K562 (cell line): ENCODE results near the gene KRT85.

Experiments
- CTCF ChIP-seq, 3 experiments: IDR thresholded peaks in 2 of 3; conservative IDR thresholded peaks in 1 of 3; 2 replicates each; pipeline ENCODE4 v1.5.1; 2011 to 2012; ENCODE audit warnings: low read length in 3 of 3, mild to moderate bottlenecking in 3 of 3, control low read depth in 2 of 3, improper control_type of control experiment in 1 of 3, inconsistent platforms in 1 of 3, low read depth in 1 of 3, mixed read lengths in 1 of 3, moderate library complexity in 1 of 3; ENCODE audit not compliant: insufficient read depth in 2 of 3
- ETV6 ChIP-seq, 3 experiments: fragments of 150-350 bp in 1 of 3; sonication (generic) in 1 of 3; formaldehyde crosslinking in 1 of 3; IDR thresholded peaks; 2 replicates each; pipeline versions ENCODE4 v1.6.1 to v1.8.0; 2014 to 2022; ENCODE audit warnings: borderline replicate concordance in 2 of 3, low read depth in 2 of 3, antibody characterized with exemption in 1 of 3, low read length in 1 of 3, mild to moderate bottlenecking in 1 of 3, missing genetic modification reagents in 1 of 3
- FOXM1 ChIP-seq, 2 experiments: fragments of 450-650 bp in 1 of 2; sonication (generic) in 1 of 2; formaldehyde crosslinking in 1 of 2; IDR thresholded peaks; 2 replicates each; pipeline versions ENCODE4 v1.6.1 to v1.9.0; 2017 to 2022; ENCODE audit warnings: low read depth in 2 of 2, mild to moderate bottlenecking in 2 of 2, missing genetic modification reagents in 1 of 2, moderate library complexity in 1 of 2
- HOXB6 ChIP-seq: fragments of 250-450 bp; sonication (Bioruptor Pico); IDR thresholded peaks from 2 replicates; pipeline ENCODE4 v1.5.1; 2022; ENCODE audit warnings: mild to moderate bottlenecking, borderline replicate concordance
- JUND ChIP-seq, 2 experiments: IDR thresholded peaks; 2 replicates in 1 of 2; 3 replicates in 1 of 2; pipeline ENCODE4 v1.6.1; 2011; ENCODE audit warnings: borderline replicate concordance in 2 of 2, low read depth in 2 of 2, low read length in 2 of 2, improper control_type of control experiment in 1 of 2, missing biosample characterization in 1 of 2, missing genetic modification characterization in 1 of 2, missing genetic modification reagents in 1 of 2
- POLR2A ChIP-seq: fragments of 450-650 bp; conservative IDR thresholded peaks from 2 replicates; pipeline ENCODE4 v1.6.1; 2016
- THRB ChIP-seq: fragments of 450-650 bp; formaldehyde crosslinking; conservative IDR thresholded peaks from 2 replicates; pipeline ENCODE4 v1.4.0; 2022; ENCODE audit warnings: mild to moderate bottlenecking, missing genetic modification characterization
- USF1 ChIP-seq: sonication (generic); formaldehyde crosslinking; IDR thresholded peaks from 2 replicates; pipeline ENCODE4 v1.9.0; 2022; ENCODE audit warnings: mild to moderate bottlenecking, missing genetic modification reagents
- ZNF384 ChIP-seq: IDR thresholded peaks from 2 replicates; pipeline ENCODE4 v1.6.1; 2012; ENCODE audit warnings: low read depth, low read length, improper control_type of control experiment
- ZNF431 ChIP-seq: sonication (generic); formaldehyde crosslinking; IDR thresholded peaks from 2 replicates; pipeline ENCODE4 v1.8.0; 2022; ENCODE audit warnings: mild to moderate bottlenecking, missing genetic modification reagents

GRCh38 chr12:52377266-52377665, 10.0 kb upstream of the KRT85 start:
- TF ChIP-seq HOXB6 (no peak), ZNF431 (CRISPR knock-in tag) (no peak), FOXM1 (IDR thresholded peaks at IDR 0.05; ENCODE audit: low read depth) (no peak), FOXM1 (CRISPR knock-in tag; IDR thresholded peaks at IDR 0.05; ENCODE audit: low read depth) (no peak), ETV6 (IDR thresholded peaks at IDR 0.05; ENCODE audit: borderline replicate concordance in 1 of 2, low read depth in 2 of 2, low read length in 1 of 2) (no peak), ETV6 (CRISPR knock-in tag; IDR thresholded peaks at IDR 0.05; ENCODE audit: borderline replicate concordance) (no peak), ZNF384 (no peak), THRB (no peak), CTCF (IDR thresholded peaks at IDR 0.05 in 2 of 3, conservative IDR thresholded peaks at IDR 0.05 in 1 of 3; ENCODE audit: insufficient read depth in 2 of 3, low read depth in 1 of 3, low read length in 3 of 3) (no peak), POLR2A (no peak), USF1 (CRISPR knock-in tag) (no peak), JUND (IDR thresholded peaks at IDR 0.05; ENCODE audit: borderline replicate concordance, low read depth, low read length) (no peak), JUND (tag; IDR thresholded peaks at IDR 0.05; ENCODE audit: borderline replicate concordance, low read depth, low read length) (no peak)
